CD14-positive monocyte (primary cell): Measurements from ENCODE around the gene NRXN3. TPM values are rescaled to one million over a fixed set of nuclear protein-coding genes. Genes with fewer than 3 reads are reported as not detected.

Source experiments
- DNase-seq, 3 donors: peaks; one replicate each; pipeline ENCODE4 v3.0.0-alpha.2; 2011 to 2022
- H2AFZ ChIP-seq: 2 replicates; pipeline ENCODE4 v1.6.0; 2012; ENCODE audit warnings: mild to moderate bottlenecking, low read depth, low read length, inconsistent platforms; ENCODE audit not compliant: insufficient read depth, poor library complexity, severe bottlenecking
- H3K27ac ChIP-seq, 2 donors: 1 replicate in 1 of 2; 2 replicates in 1 of 2; pipeline ENCODE4 v1.5.1; 2012 to 2013; ENCODE audit warnings: low read length in 2 of 2, control low read depth in 1 of 2, inconsistent platforms in 1 of 2, low read depth in 1 of 2, mild to moderate bottlenecking in 1 of 2
- H3K27me3 ChIP-seq, 2 donors: one replicate each; pipeline versions ENCODE4 v1.6.0 to v1.6.1; 2011 to 2013; ENCODE audit warnings: low read length in 2 of 2; ENCODE audit not compliant: control insufficient read depth in 2 of 2, insufficient read depth in 2 of 2
- H3K36me3 ChIP-seq, 2 donors: replicated peaks in 1 of 2; 1 replicate in 1 of 2; 2 replicates in 1 of 2; pipeline versions ENCODE4 v1.5.1 to v1.6.1; 2012 to 2013; ENCODE audit warnings: low read length in 2 of 2, control low read depth in 1 of 2, inconsistent platforms in 1 of 2, mild to moderate bottlenecking in 1 of 2; ENCODE audit not compliant: insufficient read depth in 2 of 2, control insufficient read depth in 1 of 2
- H3K4me1 ChIP-seq, 2 donors: 1 replicate in 1 of 2; 2 replicates in 1 of 2; pipeline versions ENCODE4 v1.5.1 to v1.6.1; 2012 to 2013; ENCODE audit warnings: low read length in 2 of 2, control low read depth in 1 of 2, inconsistent platforms in 1 of 2, mild to moderate bottlenecking in 1 of 2, moderate library complexity in 1 of 2; ENCODE audit not compliant: insufficient read depth in 2 of 2, control insufficient read depth in 1 of 2
- H3K4me2 ChIP-seq: replicated peaks from 2 replicates; pipeline ENCODE3; 2012; ENCODE audit warnings: low read length, moderate library complexity, mild to moderate bottlenecking; ENCODE audit not compliant: poor library complexity, severe bottlenecking; ENCODE audit errors: extremely low read depth
- H3K4me3 ChIP-seq, 3 experiments: fragments of 200-600 bp in 1 of 3; sonication (generic) in 1 of 3; replicated peaks in 1 of 3; 1 replicate in 2 of 3; 2 replicates in 1 of 3; pipeline ENCODE4 v1.5.1; 2011 to 2013; ENCODE audit warnings: low read length in 3 of 3, mild to moderate bottlenecking in 3 of 3, control low read depth in 2 of 3, low read depth in 2 of 3, inconsistent platforms in 1 of 3, moderate library complexity in 1 of 3
- H3K79me2 ChIP-seq: 2 replicates; pipeline ENCODE4 v1.6.0; 2012; ENCODE audit warnings: mild to moderate bottlenecking, control low read depth, inconsistent platforms, low read length, moderate library complexity; ENCODE audit not compliant: insufficient read depth
- H3K9ac ChIP-seq: 2 replicates; pipeline ENCODE4 v1.6.0; 2017; ENCODE audit warnings: low read length, mild to moderate bottlenecking; ENCODE audit not compliant: insufficient read depth, poor library complexity, severe bottlenecking
- H3K9me3 ChIP-seq, 2 donors: replicated peaks in 1 of 2; 1 replicate in 1 of 2; 2 replicates in 1 of 2; pipeline versions ENCODE4 v1.5.1 to v1.6.1; 2012 to 2013; ENCODE audit warnings: low read length in 2 of 2, control low read depth in 1 of 2; ENCODE audit not compliant: control insufficient read depth in 1 of 2, insufficient read depth in 1 of 2
- H4K20me1 ChIP-seq: 2 replicates; pipeline ENCODE4 v1.6.0; 2012; ENCODE audit warnings: mild to moderate bottlenecking, low read length, control low read depth, moderate library complexity; ENCODE audit not compliant: insufficient read depth
- H3K27ac Mint-ChIP-seq, 7 donors: one replicate each; pipeline ENCODE4 v1.8.0; 2020; ENCODE audit warnings: mild to moderate bottlenecking in 7 of 7, mixed read lengths in 7 of 7, moderate library complexity in 6 of 7, inconsistent platforms in 2 of 7
- H3K27me3 Mint-ChIP-seq, 3 donors: one replicate each; pipeline ENCODE4 v1.8.0; 2021 to 2022; ENCODE audit warnings: low read depth in 3 of 3, mild to moderate bottlenecking in 3 of 3, mixed read lengths in 3 of 3, moderate library complexity in 3 of 3, inconsistent platforms in 1 of 3
- H3K36me3 Mint-ChIP-seq, 2 donors: one replicate each; pipeline ENCODE4 v1.8.0; 2020; ENCODE audit warnings: mixed read lengths in 2 of 2, inconsistent platforms in 1 of 2, mild to moderate bottlenecking in 1 of 2
- H3K4me1 Mint-ChIP-seq: one replicate; pipeline ENCODE4 v1.8.0; 2020; ENCODE audit warnings: mild to moderate bottlenecking, mixed read lengths
- H3K4me3 Mint-ChIP-seq, 2 donors: one replicate each; pipeline ENCODE4 v1.8.0; 2020; ENCODE audit warnings: mild to moderate bottlenecking in 2 of 2, mixed read lengths in 2 of 2, moderate library complexity in 1 of 2
- H3K9me3 Mint-ChIP-seq, 7 donors: one replicate each; pipeline ENCODE4 v1.8.0; 2020 to 2022; ENCODE audit warnings: mixed read lengths in 7 of 7, mild to moderate bottlenecking in 6 of 7, moderate library complexity in 6 of 7, inconsistent platforms in 2 of 7
- WGBS: methylation state at CpG from one replicate; pipeline ENCODE4 v1.1.5; 2013; ENCODE audit warnings: missing lambda C conversion rate; ENCODE audit not compliant: insufficient coverage; 5-methylcytosine and 5-hydroxymethylcytosine counted together
- intact Hi-C, 2 donors: fragments of 100-400 bp; cut with micrococcal nuclease; formaldehyde crosslinking; loops; one replicate each; pipeline versions ENCODE4 v1.15.0 to v1.15.1; 2023
- polyA plus RNA-seq, 3 donors: library from polyadenylated mRNA; depleted of rRNA in 1 of 3; unstranded in 2 of 3; stranded (reverse) in 1 of 3; fragments of 300-500 nt in 2 of 3; fragments of >200 nt in 1 of 3; fragmentation: Illumina TruSeq in 2 of 3; gene quantifications; 1 replicate in 2 of 3; 2 replicates in 1 of 3; pipeline ENCODE4 v1.2.3, GENCODE V29; 2012 to 2021
- TF ChIP-seq, protein P1 (sequence below): fragments of 200-600 bp; IDR thresholded peaks from one replicate; pipeline ENCODE4 v1.8.0; 2022; ENCODE audit warnings: antibody characterized with exemption, mild to moderate bottlenecking

NRXN3 gene
- polyA plus RNA-seq, 3 donors: not detected

- peaks cover 0 to 3% (median under 1%) of the 10 kb centered on the region in 7 donors for H3K9me3 Mint-ChIP-seq
- H3K27ac ChIP-seq: no peak overlapping the region
- no peak overlapping the region for H3K27ac Mint-ChIP-seq
- H3K4me3 Mint-ChIP-seq: no peak overlapping the region
- H3K27me3 ChIP-seq: no peaks in the 10 kb centered on the region
- H3K36me3 ChIP-seq: no peaks in the 10 kb centered on the region
- no peaks in the 10 kb centered on the region for H4K20me1 ChIP-seq
- no peaks in the 10 kb centered on the region for H3K79me2 ChIP-seq
- no peak overlapping the region for H3K9ac ChIP-seq
- H3K4me1 ChIP-seq: no peaks in the 10 kb centered on the region
- no peaks in the 10 kb centered on the region for H3K9me3 ChIP-seq
- H3K36me3 Mint-ChIP-seq: no peaks in the 10 kb centered on the region
- H3K27me3 Mint-ChIP-seq: peaks cover 0 to 2% (median 1%) of the 10 kb centered on the region in 3 donors
- intact Hi-C loops: no loop called here
- H2AFZ ChIP-seq: no peak overlapping the region
- no peak overlapping the region for H3K4me2 ChIP-seq
- H3K4me1 Mint-ChIP-seq: no peaks in the 10 kb centered on the region
- no peak overlapping the region for H3K4me3 ChIP-seq
- DNase-seq: no peak
- TF ChIP-seq, protein P1, sequence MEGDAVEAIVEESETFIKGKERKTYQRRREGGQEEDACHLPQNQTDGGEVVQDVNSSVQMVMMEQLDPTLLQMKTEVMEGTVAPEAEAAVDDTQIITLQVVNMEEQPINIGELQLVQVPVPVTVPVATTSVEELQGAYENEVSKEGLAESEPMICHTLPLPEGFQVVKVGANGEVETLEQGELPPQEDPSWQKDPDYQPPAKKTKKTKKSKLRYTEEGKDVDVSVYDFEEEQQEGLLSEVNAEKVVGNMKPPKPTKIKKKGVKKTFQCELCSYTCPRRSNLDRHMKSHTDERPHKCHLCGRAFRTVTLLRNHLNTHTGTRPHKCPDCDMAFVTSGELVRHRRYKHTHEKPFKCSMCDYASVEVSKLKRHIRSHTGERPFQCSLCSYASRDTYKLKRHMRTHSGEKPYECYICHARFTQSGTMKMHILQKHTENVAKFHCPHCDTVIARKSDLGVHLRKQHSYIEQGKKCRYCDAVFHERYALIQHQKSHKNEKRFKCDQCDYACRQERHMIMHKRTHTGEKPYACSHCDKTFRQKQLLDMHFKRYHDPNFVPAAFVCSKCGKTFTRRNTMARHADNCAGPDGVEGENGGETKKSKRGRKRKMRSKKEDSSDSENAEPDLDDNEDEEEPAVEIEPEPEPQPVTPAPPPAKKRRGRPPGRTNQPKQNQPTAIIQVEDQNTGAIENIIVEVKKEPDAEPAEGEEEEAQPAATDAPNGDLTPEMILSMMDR: no peak
Observed at GRCh38 chr14:79076428-79076827, 906.3 kb downstream of the NRXN3 start.

DNA sequence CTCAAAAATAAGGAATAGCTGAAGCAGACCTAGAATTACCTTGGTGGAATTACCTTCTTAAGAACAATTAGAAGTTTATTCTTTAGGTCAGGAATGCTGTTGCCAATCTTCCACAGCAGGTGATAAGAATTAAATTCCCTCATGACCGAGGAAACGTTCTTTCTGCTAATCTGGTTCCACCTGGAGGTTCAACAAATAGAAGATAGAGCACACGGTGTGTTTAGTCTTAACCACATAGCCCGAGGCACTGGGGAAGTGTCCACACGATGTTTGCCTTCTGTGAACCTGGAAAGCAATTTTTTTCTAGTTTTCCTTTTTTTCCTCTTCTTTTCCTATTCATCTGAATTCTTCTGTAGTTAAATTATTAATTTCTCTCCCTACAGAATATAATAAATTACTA lies 906.9 kb downstream of the NRXN3 start:
- Histone ChIP-seq H3K9ac (no peak overlapping the region), H4K20me1 (no peaks in the 10 kb centered on the region), H2AFZ (no peak overlapping the region), H3K36me3 (no peaks in the 10 kb centered on the region), H3K4me3 (no peak overlapping the region), H3K79me2 (no peaks in the 10 kb centered on the region), H3K27ac (no peak overlapping the region), H3K4me2 (no peak overlapping the region), H3K9me3 (no peaks in the 10 kb centered on the region), H3K4me1 (no peaks in the 10 kb centered on the region), H3K27me3 (no peaks in the 10 kb centered on the region)
- intact Hi-C loops: no loop called here
- H3K4me3 Mint-ChIP-seq: no peak overlapping the region
- WGBS: 83% methylated on average over 3 of the region's 5 CpGs
- H3K27me3 Mint-ChIP-seq: peaks cover 0 to 2% (median 1%) of the 10 kb centered on the region in 3 donors
- TF ChIP-seq, protein P1: no peak
- no peaks in the 10 kb centered on the region for H3K36me3 Mint-ChIP-seq
- H3K9me3 Mint-ChIP-seq: peaks cover 0 to 3% (median 0%) of the 10 kb centered on the region in 7 donors
- H3K4me1 Mint-ChIP-seq: no peaks in the 10 kb centered on the region
- H3K27ac Mint-ChIP-seq: no peak overlapping the region
- DNase-seq: no peak
